HG02981 (cell line): ENCODE results near the gene MAML2.

Experiments
- ATAC-seq: cut with Tn5 transposase; IDR thresholded peaks from one replicate; pipeline ENCODE4 v1.9.1; 2021; ENCODE audit warnings: mild to moderate bottlenecking, moderate library complexity; ENCODE audit not compliant: unreplicated experiment

MAML2 gene

DNA sequence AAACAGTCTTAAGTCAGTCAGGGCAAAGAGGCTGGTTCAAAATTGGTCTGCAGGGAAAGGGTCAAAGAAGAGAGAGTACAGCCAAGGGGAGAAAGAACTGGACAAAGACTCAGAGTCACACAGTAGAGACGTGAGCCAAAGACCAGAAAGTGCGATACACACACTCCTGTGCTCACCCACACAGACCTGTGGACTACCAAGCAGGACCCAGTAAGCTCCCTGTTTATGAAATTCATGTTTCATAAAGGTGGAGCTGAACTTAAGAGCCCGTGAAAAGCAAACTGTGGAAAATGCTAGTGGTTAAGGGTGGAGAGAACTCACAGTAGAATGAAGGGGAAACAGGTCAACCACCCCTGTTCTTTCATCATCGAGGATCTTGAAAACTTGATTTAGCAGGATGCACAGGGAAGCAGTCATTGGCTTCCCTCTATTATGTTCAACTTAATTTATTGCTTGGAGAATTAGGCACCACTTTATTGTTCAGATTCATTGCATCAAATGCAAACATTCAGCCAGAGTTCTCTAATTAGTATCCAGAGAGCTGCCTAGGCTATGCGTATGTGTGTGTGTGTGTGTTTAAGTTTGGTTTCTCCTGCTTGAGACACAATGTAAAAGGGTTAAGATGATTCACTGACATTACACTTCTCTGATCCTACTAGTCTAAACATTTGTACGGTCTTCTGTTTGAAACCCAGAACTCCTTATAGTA is 258.2 kb downstream of the MAML2 start:
- ATAC-seq: no peak

DNA sequence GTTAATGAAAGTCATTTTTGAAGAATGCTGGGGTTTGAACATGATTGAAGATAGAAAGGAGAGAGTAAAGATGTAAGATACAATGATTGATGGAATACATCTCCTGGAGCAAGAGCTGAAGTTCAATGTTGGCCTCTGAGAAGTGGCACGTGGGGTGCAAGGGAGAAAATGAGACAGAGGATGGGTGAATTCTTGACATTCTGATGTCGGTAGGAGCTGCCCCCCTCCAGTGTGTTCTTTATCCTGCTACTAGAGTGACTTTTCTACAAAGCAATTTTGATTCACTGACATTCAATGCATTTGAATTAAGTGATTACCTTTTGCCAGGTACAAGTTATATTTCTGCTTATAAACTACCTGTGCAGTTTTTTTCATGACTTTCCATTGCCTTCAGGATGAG is 260.1 kb downstream of the MAML2 start:
- ATAC-seq: no peak

GRCh38 chr11:96082002-96082899 is 260.7 kb downstream of the MAML2 start:
- no peak for ATAC-seq

- ATAC-seq: no peak
Measured at GRCh38 chr11:96081561-96081960, 261.4 kb downstream of the MAML2 start.

GRCh38 chr11:96079691-96080090 is 263.3 kb downstream of the MAML2 start:
- no peak for ATAC-seq

GRCh38 chr11:96075532-96075959 is 267.4 kb downstream of the MAML2 start:
- ATAC-seq: peak; percentile 73

GRCh38 chr11:96074551-96075310 is 268.3 kb downstream of the MAML2 start:
- peak; percentile 36 for ATAC-seq

DNA sequence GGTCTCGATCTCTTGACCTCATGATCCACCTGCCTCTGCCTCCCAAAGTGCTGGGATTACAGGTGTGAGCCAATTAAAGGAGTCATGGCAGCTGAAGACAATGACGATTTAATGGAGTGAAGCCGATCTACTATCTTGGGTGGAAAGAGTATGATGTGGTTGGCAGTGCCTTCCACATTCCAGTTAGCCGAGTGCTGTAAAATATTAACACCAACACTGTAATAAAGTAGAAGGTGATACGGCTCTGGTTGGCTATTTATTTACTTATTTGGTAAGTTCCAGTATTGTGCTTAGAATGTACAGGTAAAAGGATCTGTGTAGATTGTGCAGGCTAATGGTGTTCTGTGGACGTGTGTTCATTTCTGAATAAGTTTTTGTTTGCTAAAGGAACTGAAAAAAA is 269.5 kb downstream of the MAML2 start:
- ATAC-seq: no peak

- ATAC-seq: no peak
Measured at GRCh38 chr11:96072592-96072991, 270.4 kb downstream of the MAML2 start.

DNA sequence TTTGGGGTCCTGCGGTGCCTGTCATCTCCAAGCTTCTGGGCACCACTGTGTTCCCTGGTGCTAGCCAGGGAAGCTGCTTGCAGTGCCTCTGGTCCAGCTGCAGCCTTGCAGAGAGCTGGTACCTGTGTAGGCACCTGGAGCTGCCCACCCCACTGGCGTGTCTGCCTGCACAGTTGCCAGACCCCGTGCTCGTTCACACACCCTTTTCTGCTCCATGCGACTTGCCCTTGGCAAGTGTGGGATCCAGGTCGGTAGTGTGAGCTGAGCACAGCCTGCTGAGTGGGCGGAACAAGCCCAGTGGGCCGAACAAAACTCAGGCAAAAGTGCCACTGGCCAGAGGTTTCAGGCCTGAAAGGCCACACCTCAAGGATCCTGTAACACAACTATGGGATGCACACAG is 272.5 kb downstream of the MAML2 start:
- no peak for ATAC-seq

GRCh38 chr11:96067160-96067559 is 275.8 kb downstream of the MAML2 start:
- no peak for ATAC-seq

DNA sequence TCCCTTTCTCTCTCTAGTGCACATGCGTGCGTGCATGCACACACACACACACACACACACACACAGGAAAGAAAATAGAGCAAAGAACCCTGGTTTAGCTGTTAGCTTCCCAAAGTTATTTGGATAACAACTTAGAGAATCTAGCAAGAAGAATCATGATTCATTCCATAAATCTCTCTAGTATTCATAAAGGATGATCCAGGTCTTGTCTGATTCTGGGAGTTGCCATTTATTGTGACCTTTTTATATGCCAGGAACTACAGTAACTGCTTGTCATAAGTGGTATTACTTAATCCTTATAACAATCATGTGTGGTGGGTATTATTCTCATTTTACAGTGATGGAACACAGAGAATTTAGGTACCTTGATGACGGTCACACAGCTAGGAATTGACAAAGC is 277.6 kb downstream of the MAML2 start:
- no peak for ATAC-seq

- no peak for ATAC-seq
Measured at GRCh38 chr11:96063886-96064285, 279.1 kb downstream of the MAML2 start.

- no peak for ATAC-seq
Measured at GRCh38 chr11:96063053-96063452, 279.9 kb downstream of the MAML2 start.

GRCh38 chr11:96062134-96062533 is 280.9 kb downstream of the MAML2 start:
- peak; percentile 89 for ATAC-seq

DNA sequence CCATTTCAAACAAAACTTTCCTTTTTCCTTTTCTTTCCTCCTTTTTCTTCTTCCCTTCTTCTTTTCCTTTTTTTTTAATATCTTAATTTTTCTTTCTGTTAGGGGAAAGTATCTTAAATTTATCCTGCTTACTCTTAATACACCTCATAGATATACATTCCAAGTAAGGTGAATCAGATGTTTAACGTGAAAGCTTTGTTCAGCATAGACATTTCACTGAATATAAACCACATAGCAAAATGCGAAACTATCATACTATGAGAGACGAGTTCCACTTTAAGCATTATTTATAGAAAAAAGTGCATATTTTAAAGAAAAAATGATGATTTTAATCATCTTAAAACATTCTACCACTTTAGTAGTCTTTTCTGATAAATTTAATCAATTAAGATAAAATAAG is 281.3 kb downstream of the MAML2 start:
- no peak for ATAC-seq

- ATAC-seq: no peak
Measured at GRCh38 chr11:96061069-96061468, 281.9 kb downstream of the MAML2 start.

DNA sequence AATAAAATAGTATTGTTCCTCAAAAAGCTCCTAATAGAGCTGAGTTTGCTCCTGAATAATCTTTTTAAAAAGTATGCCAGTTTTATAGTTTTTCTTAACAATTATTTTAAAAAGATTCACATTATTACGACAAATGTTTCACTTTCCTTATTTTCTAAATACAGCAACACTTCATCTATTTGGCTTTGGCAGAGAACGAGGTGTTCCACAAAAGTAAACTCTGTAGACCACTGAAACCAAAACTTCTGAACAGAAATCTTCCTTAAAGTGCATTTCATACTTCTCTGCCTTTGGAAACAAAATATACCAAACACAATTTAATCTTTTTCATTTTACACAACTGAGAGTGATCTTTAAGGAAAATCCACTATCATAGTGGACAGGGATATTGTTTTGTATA is 285.5 kb downstream of the MAML2 start:
- ATAC-seq: no peak

GRCh38 chr11:96056576-96056975 is 286.4 kb downstream of the MAML2 start:
- no peak for ATAC-seq

GRCh38 chr11:96055706-96056387 is 287.1 kb downstream of the MAML2 start:
- ATAC-seq: no peak
